ENCODE results near the gene ABHD17A.

ABHD17A gene

GRCh38 chr19:1852581-1853128 lies 32.6 kb downstream of the ABHD17A start:
- no peak for DNase-seq (ENCODE audit: low read depth, low spot score)
- Histone ChIP-seq H3K27me3 (ENCODE audit: control insufficient read depth, insufficient read depth, low read length) (no peaks in the 10 kb centered on the region), H3K9me3 (ENCODE audit: control insufficient read depth, insufficient read depth, low read length) (no peaks in the 10 kb centered on the region), H3K4me3 (ENCODE audit: low read length) (no peak overlapping the region), H3K27ac (ENCODE audit: low read length) (no peak overlapping the region), H3K4me1 (ENCODE audit: control insufficient read depth, insufficient read depth, low read length) (peaks cover 22% of the 10 kb centered on the region), H3K36me3 (ENCODE audit: control insufficient read depth, insufficient read depth, low read length) (no peaks in the 10 kb centered on the region)
- WGBS (ENCODE audit: insufficient coverage, insufficient read length): no CpG with 5 or more reads among the region's 9 CpGs

DNA sequence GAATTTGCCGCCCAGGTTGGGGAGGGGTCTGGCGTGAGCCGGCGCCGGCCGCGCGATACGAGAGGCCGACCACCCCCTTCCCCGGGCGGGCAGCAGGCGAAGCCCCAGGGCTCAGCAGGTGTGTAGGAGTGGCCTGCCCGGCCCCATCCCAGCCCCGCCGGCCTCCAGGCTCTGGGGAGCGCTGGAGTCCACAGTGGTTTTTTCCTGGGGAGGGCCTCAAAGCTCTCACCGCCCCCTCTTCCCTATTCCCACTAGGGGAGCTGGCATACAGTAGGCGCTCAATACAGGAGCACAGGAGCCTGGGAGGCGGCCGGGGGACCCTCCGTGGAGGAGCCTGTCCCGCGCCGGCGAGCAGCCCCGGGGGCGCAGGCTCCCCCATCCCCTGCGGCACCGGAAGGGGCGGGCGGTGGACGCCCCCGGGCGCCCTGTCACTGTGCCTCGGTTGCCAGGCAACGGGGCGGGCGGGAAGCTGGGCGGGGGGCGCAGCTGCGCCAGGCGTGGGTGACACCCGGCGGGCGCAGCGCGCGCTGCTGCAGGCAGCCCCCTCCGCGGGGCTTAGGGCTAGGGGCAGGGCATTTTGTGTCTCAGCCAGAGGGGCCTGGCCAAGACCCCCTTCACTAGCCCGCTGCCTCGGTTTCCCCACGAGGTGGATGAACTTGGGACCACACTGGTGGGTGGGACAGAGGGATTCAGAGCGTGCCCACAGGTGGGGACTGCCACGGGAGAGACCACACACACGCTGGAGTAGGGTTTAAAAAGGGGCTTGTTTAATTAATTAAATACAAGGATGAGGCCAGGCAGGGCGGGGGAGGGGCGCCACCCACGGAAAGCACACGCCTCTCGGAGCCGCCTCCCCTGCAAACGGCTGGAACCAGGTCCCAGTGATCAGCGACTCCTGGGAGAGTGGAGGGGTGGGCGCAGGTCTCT lies 33.4 kb downstream of the ABHD17A start:
- no peak for DNase-seq (ENCODE audit: low read depth, low spot score)
- peaks cover 25% of the 10 kb centered on the region for H3K4me1 ChIP-seq (ENCODE audit: control insufficient read depth, insufficient read depth, low read length)
- H3K36me3 ChIP-seq (ENCODE audit: control insufficient read depth, insufficient read depth, low read length): no peaks in the 10 kb centered on the region
- no CpG with 5 or more reads among the region's 66 CpGs for WGBS (ENCODE audit: insufficient coverage, insufficient read length)
- no peak overlapping the region for H3K4me3 ChIP-seq (ENCODE audit: low read length)
- H3K27ac ChIP-seq (ENCODE audit: low read length): no peak overlapping the region
- H3K9me3 ChIP-seq (ENCODE audit: control insufficient read depth, insufficient read depth, low read length): no peaks in the 10 kb centered on the region
- no peaks in the 10 kb centered on the region for H3K27me3 ChIP-seq (ENCODE audit: control insufficient read depth, insufficient read depth, low read length)

DNA sequence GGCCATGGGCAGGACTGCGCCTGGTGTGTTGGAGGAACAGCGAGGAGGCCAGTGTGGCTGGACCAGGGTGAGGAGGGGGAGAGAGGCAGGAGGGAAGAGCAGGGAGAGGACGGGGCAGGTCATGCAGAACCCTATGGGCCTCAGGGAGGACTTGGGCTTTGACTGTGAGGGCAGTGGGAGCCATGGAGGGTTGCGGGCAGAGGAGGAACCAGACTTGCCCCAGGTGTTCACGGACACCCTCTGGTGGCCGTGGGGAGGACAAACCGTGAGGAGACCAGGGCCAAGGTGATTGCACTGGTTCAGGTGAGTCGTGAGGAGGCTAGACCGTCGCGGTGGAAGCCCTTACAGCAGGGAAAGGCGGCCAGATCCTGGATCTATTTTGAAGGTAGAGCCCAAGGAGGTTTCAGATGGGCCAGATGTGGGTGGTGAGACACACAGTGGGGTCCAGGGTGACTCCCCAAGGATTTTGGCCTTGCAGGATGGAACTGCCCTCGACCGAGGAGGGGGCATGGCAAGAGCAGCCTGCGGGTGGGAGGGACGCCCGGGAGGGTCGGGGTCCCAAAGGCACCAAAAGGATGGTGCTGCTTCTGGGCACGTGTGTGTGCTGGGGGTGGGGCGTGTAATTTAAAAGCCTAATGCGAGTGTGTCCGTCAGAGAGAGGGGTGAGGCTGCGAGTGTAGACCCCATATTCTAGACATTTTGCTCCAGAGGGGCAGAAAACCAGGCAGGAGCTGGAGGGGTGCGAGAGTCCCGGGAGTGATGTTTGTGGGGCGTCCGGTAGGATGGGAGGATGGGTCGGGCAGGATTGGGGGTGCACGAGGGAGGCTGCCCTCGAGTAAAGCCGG lies 34.3 kb downstream of the ABHD17A start:
- H3K27me3 ChIP-seq (ENCODE audit: control insufficient read depth, insufficient read depth, low read length): no peaks in the 10 kb centered on the region
- no peak for DNase-seq (ENCODE audit: low read depth, low spot score)
- no peaks in the 10 kb centered on the region for H3K9me3 ChIP-seq (ENCODE audit: control insufficient read depth, insufficient read depth, low read length)
- no CpG with 5 or more reads among the region's 31 CpGs for WGBS (ENCODE audit: insufficient coverage, insufficient read length)
- no peak overlapping the region for H3K27ac ChIP-seq (ENCODE audit: low read length)
- no peak overlapping the region for H3K4me3 ChIP-seq (ENCODE audit: low read length)
- H3K4me1 ChIP-seq (ENCODE audit: control insufficient read depth, insufficient read depth, low read length): peaks cover 23% of the 10 kb centered on the region
- H3K36me3 ChIP-seq (ENCODE audit: control insufficient read depth, insufficient read depth, low read length): no peaks in the 10 kb centered on the region

- no CpG with 5 or more reads among the region's 10 CpGs for WGBS (ENCODE audit: insufficient coverage, insufficient read length)
- Histone ChIP-seq H3K27ac (ENCODE audit: low read length) (no peak overlapping the region), H3K9me3 (ENCODE audit: control insufficient read depth, insufficient read depth, low read length) (no peaks in the 10 kb centered on the region), H3K4me1 (ENCODE audit: control insufficient read depth, insufficient read depth, low read length) (peaks cover 16% of the 10 kb centered on the region), H3K36me3 (ENCODE audit: control insufficient read depth, insufficient read depth, low read length) (no peaks in the 10 kb centered on the region), H3K27me3 (ENCODE audit: control insufficient read depth, insufficient read depth, low read length) (no peaks in the 10 kb centered on the region), H3K4me3 (ENCODE audit: low read length) (no peak overlapping the region)
- DNase-seq (ENCODE audit: low read depth, low spot score): no peak
Observed at GRCh38 chr19:1849886-1850398, 35.4 kb downstream of the ABHD17A start.

GRCh38 chr19:1849132-1849474 lies 36.2 kb downstream of the ABHD17A start:
- no peak overlapping the region for H3K27ac ChIP-seq (ENCODE audit: low read length)
- H3K27me3 ChIP-seq (ENCODE audit: control insufficient read depth, insufficient read depth, low read length): no peaks in the 10 kb centered on the region
- no peak for DNase-seq (ENCODE audit: low read depth, low spot score)
- H3K9me3 ChIP-seq (ENCODE audit: control insufficient read depth, insufficient read depth, low read length): no peaks in the 10 kb centered on the region
- no peaks in the 10 kb centered on the region for H3K36me3 ChIP-seq (ENCODE audit: control insufficient read depth, insufficient read depth, low read length)
- H3K4me3 ChIP-seq (ENCODE audit: low read length): no peak overlapping the region
- H3K4me1 ChIP-seq (ENCODE audit: control insufficient read depth, insufficient read depth, low read length): peaks cover 10% of the 10 kb centered on the region; the same call in 1 of the 2 replicates
- WGBS (ENCODE audit: insufficient coverage, insufficient read length): no CpG with 5 or more reads among the region's 5 CpGs

DNA sequence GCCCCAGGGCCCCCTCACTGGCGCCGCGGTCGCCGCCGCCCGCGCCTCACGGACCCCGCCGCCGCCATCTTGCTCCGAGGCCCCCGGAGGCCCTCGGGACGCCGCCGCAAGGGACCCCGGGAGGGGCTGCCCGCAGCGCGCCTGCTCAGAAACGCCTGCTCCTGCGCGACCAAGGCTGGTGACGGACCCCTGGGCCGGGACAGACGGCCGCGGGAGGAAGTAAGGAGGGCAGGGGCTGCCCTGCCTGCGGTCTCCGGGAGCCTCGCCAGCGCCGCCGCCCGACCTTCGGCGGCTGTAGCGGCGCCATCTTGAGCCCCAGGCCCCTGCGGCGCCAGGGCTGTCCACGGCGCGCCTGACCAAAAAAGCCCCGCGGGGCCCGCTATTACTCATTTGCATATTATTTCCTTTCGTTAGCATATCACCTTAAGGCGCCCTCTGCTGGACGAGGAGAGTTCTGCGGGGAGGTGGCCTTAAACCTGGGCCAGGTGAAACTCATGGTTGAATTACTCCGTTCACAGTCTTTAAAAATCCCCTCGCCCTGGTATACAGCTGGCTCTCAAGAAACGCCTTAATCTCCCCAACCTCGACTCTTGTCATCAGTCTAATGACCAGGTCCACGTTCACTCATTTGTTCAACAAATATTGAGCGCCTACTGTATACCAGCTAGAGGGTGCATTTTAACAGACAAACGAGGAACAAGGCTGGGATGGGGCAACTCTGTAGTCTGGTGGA lies 36.7 kb downstream of the ABHD17A start, which contains the start of gene REXO1:
TSS of gene REXO1 (minus strand) at position 85 of the 733 bp plus-strand sequence. CDS start 125 bp downstream, outside the sequence.
- H3K4me1 ChIP-seq (ENCODE audit: control insufficient read depth, insufficient read depth, low read length): peaks cover 9% of the 10 kb centered on the region; the same call in 1 of the 2 replicates
- DNase-seq (ENCODE audit: low read depth, low spot score): peak; percentile 82

GRCh38 chr19:1847684-1848398 lies 37.5 kb downstream of the ABHD17A start:
- no peaks in the 10 kb centered on the region for H3K27me3 ChIP-seq (ENCODE audit: control insufficient read depth, insufficient read depth, low read length)
- H3K4me1 ChIP-seq (ENCODE audit: control insufficient read depth, insufficient read depth, low read length): peaks cover 9% of the 10 kb centered on the region; the same call in 1 of the 2 replicates
- no peaks in the 10 kb centered on the region for H3K9me3 ChIP-seq (ENCODE audit: control insufficient read depth, insufficient read depth, low read length)
- no peak overlapping the region for H3K27ac ChIP-seq (ENCODE audit: low read length)
- H3K4me3 ChIP-seq (ENCODE audit: low read length): peak overlapping the region; percentile 86
- DNase-seq (ENCODE audit: low read depth, low spot score): no peak
- WGBS (ENCODE audit: insufficient coverage, insufficient read length): no CpG with 5 or more reads among the region's 72 CpGs
- H3K36me3 ChIP-seq (ENCODE audit: control insufficient read depth, insufficient read depth, low read length): no peaks in the 10 kb centered on the region

More for the DNA sequence above, 36.7 kb downstream of the ABHD17A start, which contains the start of gene REXO1:
- Histone ChIP-seq H3K27ac (ENCODE audit: low read length) (no peak within 1 kb of the TSS), H3K27me3 (ENCODE audit: control insufficient read depth, insufficient read depth, low read length) (no peaks in the 10 kb centered on the region), H3K36me3 (ENCODE audit: control insufficient read depth, insufficient read depth, low read length) (no peaks in the 10 kb centered on the region), H3K9me3 (ENCODE audit: control insufficient read depth, insufficient read depth, low read length) (no peaks in the 10 kb centered on the region), H3K4me3 (ENCODE audit: low read length) (peak within 1 kb of the TSS; percentile 86)
- no CpG with 5 or more reads among the region's 60 CpGs for WGBS (ENCODE audit: insufficient coverage, insufficient read length)

- H3K4me1 ChIP-seq (ENCODE audit: control insufficient read depth, insufficient read depth, low read length): peaks cover 7% of the 10 kb centered on the region; the same call in 1 of the 2 replicates
- H3K9me3 ChIP-seq (ENCODE audit: control insufficient read depth, insufficient read depth, low read length): no peaks in the 10 kb centered on the region
- no peak overlapping the region for H3K27ac ChIP-seq (ENCODE audit: low read length)
- DNase-seq (ENCODE audit: low read depth, low spot score): no peak
- no CpG with 5 or more reads among the region's 12 CpGs for WGBS (ENCODE audit: insufficient coverage, insufficient read length)
- no peaks in the 10 kb centered on the region for H3K27me3 ChIP-seq (ENCODE audit: control insufficient read depth, insufficient read depth, low read length)
- peak overlapping the region; percentile 86 for H3K4me3 ChIP-seq (ENCODE audit: low read length)
- H3K36me3 ChIP-seq (ENCODE audit: control insufficient read depth, insufficient read depth, low read length): no peaks in the 10 kb centered on the region
Observed at GRCh38 chr19:1847348-1847683, 38.0 kb downstream of the ABHD17A start.

DNA sequence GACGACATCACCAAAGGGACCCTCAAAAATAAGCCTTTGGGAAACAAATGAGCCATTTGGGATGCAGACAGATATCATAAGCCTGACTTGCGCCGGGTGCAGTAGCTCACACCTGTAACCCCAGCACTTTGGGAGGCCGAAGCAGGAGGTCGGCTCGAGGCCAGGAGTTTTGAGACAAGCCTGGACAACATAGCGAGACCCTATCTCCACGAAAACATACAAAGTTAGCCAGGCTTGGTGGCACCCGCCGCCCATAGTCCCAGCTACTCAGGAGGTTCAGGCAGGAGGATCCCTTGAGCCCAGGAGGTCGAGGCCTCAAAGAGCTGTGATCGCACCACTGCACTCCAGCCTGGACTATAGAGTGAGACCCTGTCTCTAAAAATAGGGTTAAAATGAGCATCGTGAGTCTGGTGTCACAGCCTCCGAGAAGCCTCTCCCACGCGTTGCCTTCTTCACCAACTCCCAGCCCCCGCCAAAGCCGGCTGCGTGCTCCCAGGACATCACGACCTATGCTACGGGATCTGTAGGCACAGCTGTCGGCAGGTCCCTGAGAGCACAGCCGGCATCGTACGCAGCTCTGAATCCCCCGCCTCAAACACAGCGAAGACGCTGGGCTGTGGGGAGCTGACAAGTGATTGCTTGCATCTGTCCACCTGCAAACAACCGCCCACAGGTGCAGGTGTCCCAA lies 38.6 kb downstream of the ABHD17A start:
- Histone ChIP-seq H3K9me3 (ENCODE audit: control insufficient read depth, insufficient read depth, low read length) (no peaks in the 10 kb centered on the region), H3K36me3 (ENCODE audit: control insufficient read depth, insufficient read depth, low read length) (no peaks in the 10 kb centered on the region), H3K27me3 (ENCODE audit: control insufficient read depth, insufficient read depth, low read length) (no peaks in the 10 kb centered on the region), H3K4me1 (ENCODE audit: control insufficient read depth, insufficient read depth, low read length) (peaks cover 7% of the 10 kb centered on the region; the same call in 1 of the 2 replicates), H3K27ac (ENCODE audit: low read length) (no peak overlapping the region), H3K4me3 (ENCODE audit: low read length) (no peak overlapping the region; the same call in 1 of the 2 replicates)
- no peak for DNase-seq (ENCODE audit: low read depth, low spot score)
- WGBS (ENCODE audit: insufficient coverage, insufficient read length): no CpG with 5 or more reads among the region's 29 CpGs

Data from iPS DF 6.9 (cell line).